CD4-positive, alpha-beta T cell treated with Interleukin-6 for 4 hours (primary cell): ENCODE measurements around the gene EPHA4.

Experiments used
- DNase-seq: peaks from one replicate; pipeline ENCODE4 v3.0.0-alpha.2; 2020; ENCODE audit warnings: mixed read lengths

Gene EPHA4

DNA sequence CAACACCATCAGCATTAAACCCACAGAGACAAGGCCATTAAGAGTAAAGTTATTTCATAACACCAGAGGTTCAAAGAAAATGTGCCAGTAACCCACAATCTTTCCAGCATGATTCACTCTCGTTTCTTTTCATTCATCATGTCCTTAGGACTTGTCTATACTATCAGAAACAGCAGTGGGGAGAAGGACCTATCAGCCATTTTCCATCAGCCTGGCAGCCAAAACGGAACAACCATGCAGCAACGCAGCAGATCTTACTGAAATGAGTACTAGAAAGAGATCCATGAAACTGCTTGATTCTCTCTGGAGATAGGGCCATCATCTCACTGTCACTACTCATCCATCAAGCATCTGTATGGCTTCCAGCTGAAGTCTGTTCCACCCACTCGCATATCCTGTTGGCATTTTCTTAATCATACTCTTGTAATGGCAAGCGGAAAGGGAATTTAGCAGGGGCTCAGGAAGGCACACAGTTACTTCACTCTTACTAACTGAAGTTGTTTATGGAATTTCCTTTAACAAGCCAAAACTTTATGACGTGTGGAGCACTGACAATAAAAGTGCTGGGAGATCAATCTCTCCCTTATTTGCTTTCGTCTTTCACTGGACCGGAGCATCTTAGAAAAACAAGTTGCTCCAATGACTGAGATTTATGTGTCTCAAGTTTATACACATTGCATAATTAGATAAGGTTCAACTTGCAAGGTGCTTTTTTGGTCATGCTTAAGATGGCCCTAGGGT lies 69.7 kb downstream of the EPHA4 start:
- DNase-seq = no peak

DNA sequence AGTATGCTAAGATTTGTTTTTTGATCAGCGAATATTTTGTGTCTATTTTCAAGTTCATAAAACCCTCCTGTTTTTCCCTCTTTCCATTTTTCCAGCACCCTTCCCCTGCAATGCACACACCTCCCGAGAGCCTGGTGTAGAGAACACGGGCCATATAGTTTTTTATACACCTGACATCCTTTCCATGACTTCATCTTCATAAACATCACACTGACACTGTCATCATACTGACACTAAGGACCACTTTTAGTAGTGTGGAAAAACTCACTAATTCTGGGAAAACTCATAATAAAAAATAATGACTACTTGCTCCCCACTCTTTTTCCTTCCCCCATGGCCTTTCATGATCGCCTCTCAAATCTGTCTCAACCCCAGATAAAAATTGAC lies 70.2 kb downstream of the EPHA4 start:
- DNase-seq = no peak

GRCh38 chr2:221501210-221501882 lies 70.8 kb downstream of the EPHA4 start:
- no peak for DNase-seq

DNA sequence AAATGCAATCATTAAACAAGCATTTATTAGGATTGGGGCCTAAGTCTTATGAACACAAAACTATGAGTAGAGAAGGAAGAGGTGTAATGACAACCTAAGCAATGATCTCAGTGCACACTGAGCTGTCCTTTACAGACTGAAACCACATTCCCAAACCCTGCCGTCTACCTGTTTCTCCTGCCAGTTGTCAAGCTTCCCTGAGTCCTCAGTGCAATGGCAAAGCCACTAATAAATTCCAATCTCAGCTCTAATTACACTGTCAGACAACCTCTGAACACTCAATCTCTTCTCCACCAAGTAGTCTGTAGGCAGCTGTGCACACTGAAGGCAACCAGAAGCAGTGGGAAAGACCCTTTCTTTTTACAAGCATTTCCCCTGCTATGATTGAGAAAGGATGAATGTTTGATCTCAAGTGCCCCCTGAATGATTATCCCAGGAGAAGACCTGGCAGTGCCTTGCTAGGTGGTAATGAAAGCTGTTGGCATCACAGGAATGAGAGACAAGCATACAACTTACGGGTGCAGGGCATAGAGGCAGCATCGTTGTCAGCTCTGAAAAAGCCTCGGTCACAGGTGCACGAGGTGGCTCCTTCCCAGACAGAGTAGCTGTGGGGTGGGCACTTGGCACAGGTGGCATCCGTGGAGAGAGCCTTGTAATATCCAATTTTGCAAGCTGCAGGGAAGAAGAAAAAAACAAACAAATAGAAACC lies 71.4 kb downstream of the EPHA4 start:
- no peak for DNase-seq

GRCh38 chr2:221495731-221496130 lies 76.4 kb downstream of the EPHA4 start:
- no peak for DNase-seq

GRCh38 chr2:221494556-221494955 lies 77.5 kb downstream of the EPHA4 start:
- no peak for DNase-seq

GRCh38 chr2:221493391-221493790 lies 78.7 kb downstream of the EPHA4 start:
- no peak for DNase-seq

DNA sequence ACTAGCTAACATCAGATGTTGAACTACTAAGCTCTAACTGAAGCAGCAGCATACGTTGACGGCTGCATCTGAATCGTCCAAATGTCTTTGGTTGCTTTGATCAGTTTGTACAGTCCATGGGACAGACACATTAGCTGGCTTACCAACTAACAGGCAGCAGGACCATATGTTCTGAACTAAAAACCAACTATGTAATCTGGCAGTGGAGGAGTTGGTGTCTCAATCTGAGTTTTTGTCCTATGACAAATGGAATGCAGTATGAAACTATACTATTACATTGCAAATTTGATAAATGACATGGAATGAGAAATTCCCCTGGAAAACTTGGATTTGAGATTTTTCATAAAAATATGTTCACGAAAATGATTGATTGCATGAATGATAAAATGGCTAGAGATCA lies 79.5 kb downstream of the EPHA4 start:
- no peak for DNase-seq

DNA sequence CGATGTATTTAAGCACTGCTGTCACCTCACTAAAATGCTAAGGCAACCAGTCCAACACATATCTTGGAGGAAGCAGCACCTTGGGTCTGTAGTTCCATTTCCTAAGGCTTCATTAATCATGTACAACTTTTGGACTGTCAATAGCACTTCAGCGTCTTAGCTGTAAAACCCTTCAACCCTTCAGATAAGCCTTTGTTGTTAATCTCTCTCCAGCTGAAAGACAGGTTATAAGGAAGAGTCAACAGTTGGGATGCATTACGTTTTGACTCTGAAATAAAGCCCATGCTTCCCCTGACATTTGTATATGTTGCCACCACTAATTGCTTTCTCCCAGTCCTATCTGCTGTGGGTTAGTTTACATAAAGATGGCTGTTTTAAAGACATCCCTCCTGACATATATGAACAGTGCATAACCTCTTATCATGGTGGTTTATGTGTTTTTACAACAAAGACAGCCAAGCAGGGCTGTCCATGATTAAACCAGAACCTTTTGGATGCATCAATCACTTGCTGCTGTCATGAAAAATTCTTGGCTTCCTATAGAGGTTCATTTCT lies 81.5 kb downstream of the EPHA4 start:
- DNase-seq = no peak

GRCh38 chr2:221488136-221488807 lies 83.8 kb downstream of the EPHA4 start:
- no peak for DNase-seq

DNA sequence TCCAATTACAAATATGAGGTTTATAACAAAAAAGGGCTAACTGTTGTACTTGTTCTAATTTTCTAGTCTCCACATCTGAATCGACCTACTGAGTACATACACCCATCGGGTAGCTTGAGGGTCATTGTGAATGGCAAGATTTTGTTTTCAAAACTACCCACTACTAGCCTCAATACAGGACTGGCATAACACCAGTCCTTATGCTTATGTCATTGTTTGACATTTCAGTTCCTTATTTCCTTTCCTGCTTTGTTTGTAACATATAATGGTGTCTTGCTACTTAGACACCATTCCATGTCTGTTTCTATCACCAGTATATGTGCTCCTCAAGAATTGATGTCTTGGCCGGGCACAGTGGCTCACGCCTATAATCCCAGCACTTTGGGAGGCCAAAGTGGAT lies 86.0 kb downstream of the EPHA4 start:
- no peak for DNase-seq

DNA sequence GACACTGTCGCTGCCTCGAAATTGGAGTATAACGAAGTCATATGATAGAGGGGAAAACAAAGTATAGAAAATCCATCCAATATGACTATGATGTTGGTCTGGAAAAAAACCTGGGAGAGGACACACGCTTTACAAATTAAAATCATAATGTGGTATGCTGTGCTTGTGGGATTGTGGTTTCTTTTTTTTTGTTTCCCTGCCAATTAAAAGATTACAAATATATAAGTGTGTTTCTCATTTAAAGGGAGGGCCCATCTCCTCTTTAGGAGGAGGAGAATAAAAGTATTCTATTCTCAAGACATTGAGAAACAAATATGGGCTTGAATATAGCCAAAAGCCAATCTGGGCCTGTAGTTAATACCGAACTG lies 86.6 kb downstream of the EPHA4 start:
- DNase-seq = no peak

DNA sequence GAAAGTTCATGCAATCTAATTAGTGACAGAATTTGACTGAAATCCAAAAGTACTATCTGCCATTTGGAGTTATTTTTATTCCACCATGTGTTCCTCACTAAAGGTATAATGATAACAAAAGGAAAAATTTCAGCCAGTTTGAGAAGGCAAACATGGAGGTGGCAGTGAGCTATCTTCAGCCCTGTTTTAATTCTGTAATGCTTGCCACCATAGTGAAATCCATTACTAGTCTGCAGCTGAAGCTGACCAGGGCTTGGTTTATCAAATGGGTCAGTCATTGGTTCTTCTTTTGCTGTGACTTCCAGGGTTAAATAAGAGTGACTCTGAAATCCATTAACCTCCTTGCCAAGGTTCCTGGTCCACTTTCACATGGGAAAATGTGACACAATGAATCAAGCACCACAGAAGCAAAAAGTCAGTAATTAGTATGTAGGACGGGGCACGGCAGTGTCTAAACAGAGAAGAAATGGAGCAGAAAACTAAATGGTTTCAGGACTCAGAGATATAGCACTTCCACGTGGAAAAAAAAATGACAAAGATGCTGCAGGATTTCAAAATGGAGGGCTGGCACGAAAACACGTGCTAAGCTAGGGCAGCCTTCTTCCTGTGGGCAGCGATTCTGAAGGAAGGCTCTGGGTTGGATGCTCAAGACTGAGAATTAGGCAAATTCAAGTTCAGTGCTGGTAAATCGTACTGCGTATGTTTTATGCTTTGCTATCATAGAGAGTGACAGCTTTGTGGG lies 87.2 kb downstream of the EPHA4 start:
- no peak for DNase-seq

DNA sequence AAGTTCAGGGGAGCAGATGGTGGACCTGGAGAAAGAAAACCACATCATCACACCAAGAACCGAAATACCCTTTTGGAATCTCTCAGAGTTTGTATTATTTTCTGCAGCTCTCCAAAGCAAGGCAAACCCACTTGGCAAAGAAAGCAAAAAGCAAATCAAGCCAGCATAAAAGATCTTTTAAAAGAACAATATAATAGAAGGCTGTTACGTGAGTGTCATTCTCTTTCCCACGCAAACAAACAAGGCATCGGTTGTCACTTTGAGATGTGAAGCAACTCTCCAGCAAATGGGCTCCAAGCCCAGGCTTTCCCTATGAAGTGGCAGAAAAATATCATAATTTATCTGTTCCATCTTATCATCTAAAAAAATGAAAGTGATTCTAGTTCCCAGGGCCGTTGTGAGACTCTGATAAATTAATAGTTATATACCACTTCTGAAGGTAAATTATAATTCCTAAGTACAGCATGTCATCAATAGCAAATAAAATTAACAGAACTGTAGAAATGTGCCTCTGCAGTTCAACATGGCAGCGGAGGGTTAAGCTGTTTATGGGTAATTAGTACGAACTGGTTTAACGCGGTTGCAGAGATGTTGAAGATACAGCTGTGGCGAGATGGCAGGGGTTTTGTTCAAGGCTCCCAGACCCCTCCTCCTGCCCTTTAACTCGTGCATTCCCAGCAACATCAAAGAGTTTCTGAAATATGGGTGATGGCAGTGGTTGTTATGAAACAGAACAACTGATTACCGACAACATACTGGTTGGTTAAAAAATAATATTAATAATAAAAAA lies 89.2 kb downstream of the EPHA4 start:
- DNase-seq = no peak

- no peak for DNase-seq
Measured at GRCh38 chr2:221480821-221481220, 91.3 kb downstream of the EPHA4 start.

GRCh38 chr2:221480163-221480562 lies 91.9 kb downstream of the EPHA4 start:
- DNase-seq = no peak

- no peak for DNase-seq
Measured at GRCh38 chr2:221478485-221478863, 93.6 kb downstream of the EPHA4 start.

- DNase-seq = no peak
Measured at GRCh38 chr2:221477714-221478484, 94.2 kb downstream of the EPHA4 start.

DNA sequence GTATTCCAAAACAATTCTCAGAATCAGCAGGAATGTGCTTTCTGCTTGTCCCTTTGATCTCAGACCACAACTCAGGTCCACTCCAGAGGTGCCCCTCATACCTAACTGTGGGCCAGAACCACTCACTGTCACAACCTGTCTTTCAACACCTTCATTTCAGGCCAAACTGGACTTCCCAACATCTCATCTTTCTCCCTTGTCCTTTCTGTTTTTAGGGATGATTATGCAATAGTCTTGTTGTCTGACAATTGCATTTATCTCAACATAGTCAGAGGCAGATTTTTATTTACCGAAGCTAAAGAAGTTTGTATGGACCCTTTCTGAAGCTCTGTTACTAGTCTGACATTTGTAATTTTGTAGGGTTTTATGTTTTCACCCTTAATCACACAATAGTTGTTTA lies 95.9 kb downstream of the EPHA4 start:
- DNase-seq = no peak

- DNase-seq = no peak
Measured at GRCh38 chr2:221473451-221473850, 98.7 kb downstream of the EPHA4 start.

- DNase-seq = no peak
Measured at GRCh38 chr2:221468317-221468716, 103.8 kb downstream of the EPHA4 start.
